ENCODE results near the gene RABEPK.
"Not testable (repeated sequence)": the region's sequence is repeated elsewhere in the genome, so short reads cannot be mapped to it uniquely, and the experiment has no call there.

The RABEPK gene

GRCh38 chr9:125200216-125201047, at the start of gene RABEPK:
TSS of gene RABEPK (plus strand) at chr9:125200542. CDS start at chr9:125203014, 2,472 bp downstream.
- Histone ChIP-seq H3K36me3 (ENCODE audit: control insufficient read depth in 1 of 2, insufficient read depth in 2 of 2, low read length in 2 of 2) (peaks cover 0 to 8% of the 10 kb centered on the region in 2 donors), H3K4me3 (ENCODE audit: low read depth in 1 of 2, low read length in 2 of 2) (peak within 1 kb of the TSS; percentile 82 to 94), H3K9me3 (ENCODE audit: control insufficient read depth in 1 of 2, low read length in 2 of 2) (no peaks in the 10 kb centered on the region), H3K9ac (ENCODE audit: low read depth in 1 of 2, low read length in 2 of 2) (peak within 1 kb of the TSS; percentile 72 to 95), H3K27me3 (ENCODE audit: control insufficient read depth in 1 of 2, insufficient read depth in 2 of 2, low read length in 2 of 2) (no peaks in the 10 kb centered on the region), H3K4me1 (ENCODE audit: control insufficient read depth in 1 of 2, insufficient read depth in 2 of 2, low read length in 2 of 2) (peaks cover 3 to 8% of the 10 kb centered on the region in 2 donors), H3K27ac (ENCODE audit: low read depth, low read length) (peak within 1 kb of the TSS; percentile 85)

GRCh38 chr9:125151730-125152129, 48.6 kb upstream of the RABEPK start:
- no peaks in the 10 kb centered on the region for H3K9me3 ChIP-seq (ENCODE audit: control insufficient read depth in 1 of 2, low read length in 2 of 2)
- H3K9ac ChIP-seq (ENCODE audit: low read depth in 1 of 2, low read length in 2 of 2): no peak overlapping the region
- peaks cover 25 to 56% of the 10 kb centered on the region in 2 donors for H3K36me3 ChIP-seq (ENCODE audit: control insufficient read depth in 1 of 2, insufficient read depth in 2 of 2, low read length in 2 of 2)
- H3K4me3 ChIP-seq (ENCODE audit: low read depth in 1 of 2, low read length in 2 of 2): no peak overlapping the region
- no peak overlapping the region for H3K27ac ChIP-seq (ENCODE audit: low read depth, low read length)
- no peaks in the 10 kb centered on the region for H3K27me3 ChIP-seq (ENCODE audit: control insufficient read depth in 1 of 2, insufficient read depth in 2 of 2, low read length in 2 of 2)
- peaks cover 0 to 3% of the 10 kb centered on the region in 2 donors for H3K4me1 ChIP-seq (ENCODE audit: control insufficient read depth in 1 of 2, insufficient read depth in 2 of 2, low read length in 2 of 2)

DNA sequence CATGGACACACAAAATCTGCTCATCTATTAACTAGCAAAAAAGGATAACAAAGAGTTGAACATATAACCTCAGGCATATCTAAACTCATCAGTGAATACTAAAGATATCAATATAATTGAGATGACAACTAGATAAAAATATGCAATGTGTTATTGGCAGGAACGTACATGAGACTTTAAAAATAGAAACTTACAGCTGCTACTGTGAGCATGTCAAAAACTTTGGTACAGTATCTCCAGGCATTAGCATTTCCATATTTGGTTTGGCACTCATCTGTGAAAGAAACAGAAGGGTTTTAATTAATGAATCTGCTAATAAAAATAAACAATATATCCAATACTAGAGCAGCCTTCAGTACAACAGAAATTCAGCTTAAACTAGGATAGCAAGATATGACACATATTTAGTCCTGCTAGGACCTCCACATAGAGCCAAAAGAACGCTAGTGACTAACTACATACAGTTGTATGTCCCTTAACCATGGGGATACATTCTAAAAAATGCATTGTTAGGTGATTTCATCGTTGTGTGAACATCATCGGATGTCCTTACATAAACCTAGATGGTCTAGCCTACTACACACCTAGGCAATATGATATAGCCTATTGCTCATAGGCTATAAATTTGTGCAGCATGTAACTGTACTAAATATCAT, 46.5 kb upstream of the RABEPK start:
- Histone ChIP-seq H3K4me1 (ENCODE audit: control insufficient read depth in 1 of 2, insufficient read depth in 2 of 2, low read length in 2 of 2) (peaks cover 0 to 3% of the 10 kb centered on the region in 2 donors), H3K27me3 (ENCODE audit: control insufficient read depth in 1 of 2, insufficient read depth in 2 of 2, low read length in 2 of 2) (no peaks in the 10 kb centered on the region), H3K9ac (ENCODE audit: low read depth in 1 of 2, low read length in 2 of 2) (no peak overlapping the region), H3K9me3 (ENCODE audit: control insufficient read depth in 1 of 2, low read length in 2 of 2) (no peaks in the 10 kb centered on the region), H3K27ac (ENCODE audit: low read depth, low read length) (no peak overlapping the region), H3K36me3 (ENCODE audit: control insufficient read depth in 1 of 2, insufficient read depth in 2 of 2, low read length in 2 of 2) (peaks cover 27 to 65% of the 10 kb centered on the region in 2 donors), H3K4me3 (ENCODE audit: low read depth in 1 of 2, low read length in 2 of 2) (no peak overlapping the region)

- H3K36me3 ChIP-seq (ENCODE audit: control insufficient read depth in 1 of 2, insufficient read depth in 2 of 2, low read length in 2 of 2): peaks cover 10 to 44% of the 10 kb centered on the region in 2 donors
- no peaks in the 10 kb centered on the region for H3K9me3 ChIP-seq (ENCODE audit: control insufficient read depth in 1 of 2, low read length in 2 of 2)
- H3K4me1 ChIP-seq (ENCODE audit: control insufficient read depth in 1 of 2, insufficient read depth in 2 of 2, low read length in 2 of 2): peaks cover 0 to 10% of the 10 kb centered on the region in 2 donors
- H3K9ac ChIP-seq (ENCODE audit: low read depth in 1 of 2, low read length in 2 of 2): no peak overlapping the region
- no peaks in the 10 kb centered on the region for H3K27me3 ChIP-seq (ENCODE audit: control insufficient read depth in 1 of 2, insufficient read depth in 2 of 2, low read length in 2 of 2)
- no peak overlapping the region for H3K4me3 ChIP-seq (ENCODE audit: low read depth in 1 of 2, low read length in 2 of 2)
- no peak overlapping the region for H3K27ac ChIP-seq (ENCODE audit: low read depth, low read length)
Measured at GRCh38 chr9:125156551-125156950, 43.8 kb upstream of the RABEPK start.

DNA sequence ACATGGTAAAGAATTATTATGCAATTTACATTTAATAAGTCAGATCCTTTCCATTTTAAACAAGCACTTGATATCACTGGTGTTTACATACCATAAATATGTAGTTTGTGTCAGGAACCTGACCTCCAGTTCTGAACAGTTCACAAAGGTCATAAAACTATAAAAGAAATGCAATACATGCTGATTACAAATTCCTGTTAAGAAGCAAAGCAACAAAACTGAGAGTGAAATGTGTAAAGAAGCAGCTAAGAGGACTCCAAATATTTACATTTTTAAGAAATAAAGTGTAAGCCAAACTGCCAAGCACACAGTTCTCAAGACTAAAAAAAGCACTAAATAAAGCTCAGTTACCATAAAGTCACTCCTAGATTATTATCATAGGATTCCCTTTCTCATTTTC, 39.6 kb upstream of the RABEPK start:
- no peaks in the 10 kb centered on the region for H3K9me3 ChIP-seq (ENCODE audit: control insufficient read depth in 1 of 2, low read length in 2 of 2)
- no peak overlapping the region for H3K27ac ChIP-seq (ENCODE audit: low read depth, low read length)
- H3K4me3 ChIP-seq (ENCODE audit: low read depth in 1 of 2, low read length in 2 of 2): no peak overlapping the region
- no peaks in the 10 kb centered on the region for H3K27me3 ChIP-seq (ENCODE audit: control insufficient read depth in 1 of 2, insufficient read depth in 2 of 2, low read length in 2 of 2)
- H3K4me1 ChIP-seq (ENCODE audit: control insufficient read depth in 1 of 2, insufficient read depth in 2 of 2, low read length in 2 of 2): peaks cover 0 to 10% of the 10 kb centered on the region in 2 donors
- H3K36me3 ChIP-seq (ENCODE audit: control insufficient read depth in 1 of 2, insufficient read depth in 2 of 2, low read length in 2 of 2): peaks cover 3 to 9% of the 10 kb centered on the region in 2 donors
- no peak overlapping the region for H3K9ac ChIP-seq (ENCODE audit: low read depth in 1 of 2, low read length in 2 of 2)

DNA sequence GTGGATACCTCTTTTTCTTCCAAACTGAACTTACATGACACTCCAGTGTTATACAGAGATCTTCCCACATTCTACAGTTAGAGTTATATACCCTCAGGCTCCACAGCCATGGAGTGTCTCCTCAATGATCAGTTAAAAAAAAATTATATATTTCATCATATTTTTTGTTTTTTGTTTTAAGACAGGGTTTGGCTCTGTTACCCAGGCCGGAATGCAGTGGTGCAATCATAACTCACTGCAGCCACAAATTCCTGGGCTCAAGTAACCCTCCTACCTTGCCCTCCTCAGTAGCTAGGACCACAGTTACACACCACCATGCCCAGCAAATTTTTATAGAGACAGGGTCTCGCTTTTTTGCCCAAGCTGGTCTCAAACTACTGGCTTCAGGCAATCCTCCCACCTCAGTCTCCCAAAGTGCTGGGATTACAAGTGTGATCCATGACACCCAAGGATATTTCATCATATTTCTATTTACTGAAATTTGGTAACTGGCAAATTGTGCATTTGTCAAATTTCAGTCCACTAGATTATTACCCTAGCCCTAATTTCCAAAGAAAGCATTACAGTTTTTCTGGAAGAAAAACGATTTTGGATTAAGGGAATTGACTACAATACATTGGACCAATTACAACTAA, 38.9 kb upstream of the RABEPK start:
- peaks cover 0 to 10% of the 10 kb centered on the region in 2 donors for H3K4me1 ChIP-seq (ENCODE audit: control insufficient read depth in 1 of 2, insufficient read depth in 2 of 2, low read length in 2 of 2)
- H3K9ac ChIP-seq (ENCODE audit: low read depth in 1 of 2, low read length in 2 of 2): no peak overlapping the region
- H3K36me3 ChIP-seq (ENCODE audit: control insufficient read depth in 1 of 2, insufficient read depth in 2 of 2, low read length in 2 of 2): peaks cover 3 to 9% of the 10 kb centered on the region in 2 donors
- no peak overlapping the region for H3K27ac ChIP-seq (ENCODE audit: low read depth, low read length)
- no peak overlapping the region for H3K4me3 ChIP-seq (ENCODE audit: low read depth in 1 of 2, low read length in 2 of 2)
- H3K27me3 ChIP-seq (ENCODE audit: control insufficient read depth in 1 of 2, insufficient read depth in 2 of 2, low read length in 2 of 2): no peaks in the 10 kb centered on the region
- H3K9me3 ChIP-seq (ENCODE audit: control insufficient read depth in 1 of 2, low read length in 2 of 2): no peaks in the 10 kb centered on the region

DNA sequence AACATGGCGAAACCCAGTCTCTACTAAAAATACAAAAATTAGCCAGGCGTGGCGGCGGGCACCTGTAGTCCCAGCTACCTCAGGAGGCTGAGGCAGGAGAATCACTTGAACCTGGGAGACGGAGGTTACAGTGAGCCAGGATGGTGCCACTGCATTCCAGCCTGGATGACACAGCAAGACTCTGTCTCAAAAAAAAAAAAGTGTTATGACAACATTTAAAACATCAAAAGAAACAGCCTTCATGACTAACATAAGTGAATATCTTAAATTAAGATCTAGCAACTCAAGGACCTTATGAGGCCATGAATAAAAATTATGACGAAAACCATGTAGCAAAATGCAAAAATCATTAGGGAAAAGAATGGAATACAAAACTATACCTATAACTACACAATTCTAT, 37.5 kb upstream of the RABEPK start:
- not testable (repeated sequence) for H3K27me3 ChIP-seq (ENCODE audit: control insufficient read depth in 1 of 2, insufficient read depth in 2 of 2, low read length in 2 of 2); H3K4me3 ChIP-seq (ENCODE audit: low read depth in 1 of 2, low read length in 2 of 2); H3K27ac ChIP-seq (ENCODE audit: low read depth, low read length); H3K9ac ChIP-seq (ENCODE audit: low read depth in 1 of 2, low read length in 2 of 2); H3K9me3 ChIP-seq (ENCODE audit: control insufficient read depth in 1 of 2, low read length in 2 of 2); H3K36me3 ChIP-seq (ENCODE audit: control insufficient read depth in 1 of 2, insufficient read depth in 2 of 2, low read length in 2 of 2)
- peaks cover 0 to 10% of the 10 kb centered on the region in 2 donors for H3K4me1 ChIP-seq (ENCODE audit: control insufficient read depth in 1 of 2, insufficient read depth in 2 of 2, low read length in 2 of 2)

DNA sequence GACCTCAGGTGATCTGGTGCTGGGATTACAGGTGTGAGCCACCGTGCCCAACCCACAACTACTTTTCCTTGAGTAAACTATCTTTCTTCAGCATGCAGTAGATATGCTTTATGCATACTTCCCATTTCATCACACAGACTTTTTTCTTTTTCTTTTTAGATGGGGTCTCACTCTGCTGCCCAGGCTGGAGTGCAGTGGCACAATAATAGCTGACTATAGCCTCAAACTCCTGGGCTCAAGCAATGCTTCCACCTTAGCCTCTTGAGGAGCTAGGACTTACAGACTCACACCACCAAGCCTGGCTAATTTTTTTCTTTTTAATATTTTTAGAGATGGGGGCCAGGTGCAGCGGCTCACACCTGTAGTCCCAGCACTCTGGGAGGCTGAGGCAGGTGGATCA, 33.6 kb upstream of the RABEPK start:
- no peak overlapping the region for H3K9ac ChIP-seq (ENCODE audit: low read depth in 1 of 2, low read length in 2 of 2)
- no peaks in the 10 kb centered on the region for H3K9me3 ChIP-seq (ENCODE audit: control insufficient read depth in 1 of 2, low read length in 2 of 2)
- no peaks in the 10 kb centered on the region for H3K27me3 ChIP-seq (ENCODE audit: control insufficient read depth in 1 of 2, insufficient read depth in 2 of 2, low read length in 2 of 2)
- peaks cover 7 to 19% of the 10 kb centered on the region in 2 donors for H3K36me3 ChIP-seq (ENCODE audit: control insufficient read depth in 1 of 2, insufficient read depth in 2 of 2, low read length in 2 of 2)
- no peak overlapping the region for H3K4me3 ChIP-seq (ENCODE audit: low read depth in 1 of 2, low read length in 2 of 2)
- no peak overlapping the region for H3K27ac ChIP-seq (ENCODE audit: low read depth, low read length)
- H3K4me1 ChIP-seq (ENCODE audit: control insufficient read depth in 1 of 2, insufficient read depth in 2 of 2, low read length in 2 of 2): no peaks in the 10 kb centered on the region

GRCh38 chr9:125169895-125170294, 30.4 kb upstream of the RABEPK start:
- Histone ChIP-seq H3K9me3 (ENCODE audit: control insufficient read depth in 1 of 2, low read length in 2 of 2) (no peaks in the 10 kb centered on the region), H3K27me3 (ENCODE audit: control insufficient read depth in 1 of 2, insufficient read depth in 2 of 2, low read length in 2 of 2) (no peaks in the 10 kb centered on the region), H3K27ac (ENCODE audit: low read depth, low read length) (no peak overlapping the region), H3K9ac (ENCODE audit: low read depth in 1 of 2, low read length in 2 of 2) (no peak overlapping the region), H3K36me3 (ENCODE audit: control insufficient read depth in 1 of 2, insufficient read depth in 2 of 2, low read length in 2 of 2) (peaks cover 7 to 19% of the 10 kb centered on the region in 2 donors), H3K4me1 (ENCODE audit: control insufficient read depth in 1 of 2, insufficient read depth in 2 of 2, low read length in 2 of 2) (peaks cover 0 to 4% of the 10 kb centered on the region in 2 donors), H3K4me3 (ENCODE audit: low read depth in 1 of 2, low read length in 2 of 2) (no peak overlapping the region)

Measured in duodenal mucosa (tissue), 2 donors.